Activated T-cell treated with anti-CD3 and anti-CD28 coated beads, Interleukin-2, amount 50 U/mL, for 72 hours (primary cell): ENCODE results near the gene CEP131. TPM values are rescaled to one million over a fixed set of nuclear protein-coding genes. Genes with fewer than 3 reads are reported as not detected.
A peak's percentile ranks its signal among the peaks of the same experiment; 100 is the strongest.

Experiments used
- ATAC-seq, 2 donors: fragments of 150-1000 bp; cut with Tn5 transposase; replicated peaks in 1 of 2; 2 replicates each; pipeline ENCODE4 v1.10.0; 2021; ENCODE audit warnings: moderate library complexity in 2 of 2, mild to moderate bottlenecking in 1 of 2
- DNase-seq, 2 donors: peaks; one replicate each; pipeline ENCODE4 v3.0.0; 2021 to 2022; ENCODE audit warnings: mixed read lengths in 1 of 2
- H3K27ac Mint-ChIP-seq: one replicate; pipeline ENCODE4 v1.8.0; 2022; ENCODE audit warnings: mild to moderate bottlenecking, moderate library complexity, mixed read lengths
- H3K27me3 Mint-ChIP-seq: one replicate; pipeline ENCODE4 v1.8.0; 2022; ENCODE audit warnings: low read depth, mixed read lengths
- H3K36me3 Mint-ChIP-seq, 2 donors: one replicate each; pipeline ENCODE4 v1.8.0; 2022; ENCODE audit warnings: mixed read lengths in 2 of 2, mild to moderate bottlenecking in 1 of 2; ENCODE audit not compliant: insufficient read depth in 2 of 2
- H3K4me1 Mint-ChIP-seq: one replicate; pipeline ENCODE4 v1.8.0; 2022; ENCODE audit warnings: low read depth, mixed read lengths
- H3K4me3 Mint-ChIP-seq, 2 donors: one replicate each; pipeline ENCODE4 v1.8.0; 2022; ENCODE audit warnings: mild to moderate bottlenecking in 2 of 2, mixed read lengths in 2 of 2, moderate library complexity in 2 of 2
- H3K9me3 Mint-ChIP-seq, 2 donors: one replicate each; pipeline ENCODE4 v1.8.0; 2022; ENCODE audit warnings: mixed read lengths in 2 of 2
- total RNA-seq, 2 donors: library from RNA; stranded (reverse); gene quantifications; one replicate each; pipeline ENCODE4 v1.2.3, GENCODE V29; 2022

The CEP131 gene
- 10 to 100 TPM in 1 of 2 donors, 1 to 10 TPM in 1; 8.1 to 11.4 TPM for total RNA-seq

DNA sequence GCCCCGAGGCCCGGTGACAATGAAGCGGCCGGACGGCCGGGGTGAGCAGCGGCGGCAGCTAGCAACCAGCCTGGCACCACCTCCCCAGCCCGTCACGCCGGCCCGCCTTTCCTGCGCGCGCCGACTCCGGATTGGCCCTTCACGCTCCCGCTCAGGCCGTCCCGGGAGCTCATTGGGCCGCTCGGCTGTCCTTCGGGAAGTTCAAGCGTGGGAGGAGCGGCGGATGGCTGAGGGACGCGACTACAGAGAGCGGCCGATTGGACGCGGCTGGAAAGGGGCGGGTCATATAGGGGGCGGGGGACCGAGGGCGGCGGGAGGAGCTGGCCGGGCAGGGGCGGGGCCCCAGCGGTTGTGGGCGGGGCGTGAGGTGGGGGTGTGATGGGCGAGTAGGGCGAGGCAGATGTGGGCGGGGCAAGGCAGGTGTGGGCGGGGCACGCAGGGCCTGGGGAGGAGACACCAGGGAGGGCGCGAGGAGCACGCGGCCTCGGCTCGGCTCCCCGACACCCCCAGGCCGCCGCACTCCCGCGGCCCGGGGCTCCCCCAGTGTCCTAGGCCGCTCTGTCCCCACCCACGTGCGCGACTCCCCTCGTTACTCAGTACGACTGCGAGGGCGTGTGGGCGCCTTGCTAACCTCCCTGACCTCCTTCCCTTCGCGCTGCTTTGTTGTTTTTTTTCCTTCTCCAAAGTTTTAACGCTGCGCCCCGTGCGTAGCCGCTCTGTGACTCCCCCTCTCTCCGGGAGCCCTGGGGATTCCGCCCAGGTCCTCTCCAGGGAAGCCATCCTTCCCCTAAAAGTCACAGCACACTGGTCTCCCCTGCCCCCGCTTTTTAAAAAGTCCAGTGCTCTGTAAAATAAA, at the start of gene CEP131:
Gene CEP131 (minus strand): TSS at position 60 of the 856 bp plus-strand sequence. CDS start 2,909 bp downstream, outside the sequence.
- Mint-ChIP-seq H3K27ac (peak within 1 kb of the TSS; percentile 82), H3K36me3 (no peaks in the 10 kb centered on the region), H3K9me3 (no peaks in the 10 kb centered on the region), H3K27me3 (no peaks in the 10 kb centered on the region), H3K4me1 (peaks cover 22% of the 10 kb centered on the region), H3K4me3 (peak within 1 kb of the TSS; percentile 78 to 90)
- ATAC-seq = peak; percentile 95 to 96
- peak; percentile 99 to 100 for DNase-seq

DNA sequence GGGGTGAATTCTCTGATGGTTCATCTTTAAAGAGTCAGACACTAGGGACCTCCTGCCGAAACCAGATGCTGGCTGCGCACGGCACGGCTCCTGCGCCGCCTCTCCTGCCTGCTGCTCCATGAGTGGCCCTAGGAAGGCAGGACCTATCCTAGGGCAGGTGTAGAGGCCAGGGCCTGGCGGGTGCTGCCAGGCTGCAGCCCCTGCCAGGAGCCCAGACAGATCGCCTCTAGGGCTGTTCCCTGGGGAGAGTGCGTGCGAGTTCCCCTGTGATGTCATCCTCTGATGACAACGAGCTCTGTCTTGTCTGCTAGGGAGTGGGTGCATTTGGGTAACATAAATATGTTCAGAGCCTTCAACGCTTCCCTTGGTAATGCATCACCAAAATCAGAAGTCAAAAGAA, 48.5 kb upstream of the CEP131 start:
- DNase-seq (no peak), ATAC-seq (no peak)
- Mint-ChIP-seq H3K27me3 (no peaks in the 10 kb centered on the region), H3K36me3 (peaks cover 4% of the 10 kb centered on the region in 2 donors), H3K9me3 (no peaks in the 10 kb centered on the region), H3K27ac (no peak overlapping the region), H3K4me1 (peaks cover 6% of the 10 kb centered on the region), H3K4me3 (no peak overlapping the region)

DNA sequence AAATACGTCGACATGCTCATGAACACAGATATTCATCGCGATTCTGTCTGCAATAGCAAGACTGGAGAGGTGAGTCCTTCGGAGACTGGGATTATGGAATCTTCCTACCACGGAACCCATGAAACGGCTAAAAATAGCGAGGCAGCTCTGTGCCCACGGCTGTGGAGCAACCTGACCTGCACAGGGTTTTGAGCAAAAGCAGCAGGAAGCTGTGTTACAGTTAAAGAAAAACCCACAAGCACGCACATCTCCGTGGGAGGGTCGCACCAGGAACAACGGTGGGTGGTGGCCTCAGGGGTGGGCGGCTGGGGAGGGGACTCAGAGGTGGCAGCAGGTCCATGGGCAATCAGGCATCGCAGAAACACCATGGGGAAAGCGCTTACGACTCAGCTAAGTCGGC, 47.5 kb upstream of the CEP131 start:
- H3K4me1 Mint-ChIP-seq = peaks cover 6% of the 10 kb centered on the region
- H3K36me3 Mint-ChIP-seq = peaks cover 6 to 7% of the 10 kb centered on the region in 2 donors
- no peak for DNase-seq
- no peak overlapping the region for H3K27ac Mint-ChIP-seq
- no peaks in the 10 kb centered on the region for H3K9me3 Mint-ChIP-seq
- ATAC-seq = no peak
- H3K27me3 Mint-ChIP-seq = no peaks in the 10 kb centered on the region
- H3K4me3 Mint-ChIP-seq = no peak overlapping the region

DNA sequence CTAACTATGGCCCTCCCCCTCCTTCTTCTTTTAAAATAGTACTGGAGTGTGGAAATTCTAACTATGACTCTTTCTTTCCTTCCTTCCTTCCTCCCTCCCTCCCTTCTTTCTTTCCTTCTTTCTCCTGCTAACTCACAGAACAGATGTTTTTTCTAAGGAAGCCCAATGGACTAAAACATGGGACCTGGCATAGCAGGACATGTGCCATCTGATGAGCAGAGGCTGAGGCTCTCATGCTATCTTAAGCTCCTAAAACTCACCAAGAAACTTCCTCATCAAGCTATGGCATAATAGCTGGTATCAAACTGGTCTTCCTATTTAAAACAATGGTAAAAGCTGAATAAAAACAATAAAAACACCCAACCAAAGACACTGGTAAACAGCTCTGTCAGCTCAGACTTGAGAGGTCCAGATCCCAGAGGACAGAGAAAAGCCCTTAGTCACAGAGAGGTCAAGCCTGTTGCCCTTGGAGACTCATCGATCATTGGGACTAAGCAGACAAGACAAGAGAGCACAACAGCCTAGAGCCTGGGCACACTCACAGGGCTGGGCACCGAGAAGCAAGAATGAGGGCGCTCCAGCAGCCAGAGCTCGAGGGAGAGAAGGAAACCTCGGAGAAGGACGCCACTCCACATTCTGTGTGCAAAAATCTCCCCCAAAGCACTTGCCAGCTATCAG, 44.8 kb upstream of the CEP131 start:
- no peaks in the 10 kb centered on the region for H3K27me3 Mint-ChIP-seq
- H3K9me3 Mint-ChIP-seq = no peaks in the 10 kb centered on the region
- H3K36me3 Mint-ChIP-seq = peaks cover 3 to 7% of the 10 kb centered on the region in 2 donors
- H3K27ac Mint-ChIP-seq = no peak overlapping the region
- no peak for ATAC-seq
- peaks cover under 1% of the 10 kb centered on the region for H3K4me1 Mint-ChIP-seq
- DNase-seq = no peak
- H3K4me3 Mint-ChIP-seq = no peak overlapping the region

DNA sequence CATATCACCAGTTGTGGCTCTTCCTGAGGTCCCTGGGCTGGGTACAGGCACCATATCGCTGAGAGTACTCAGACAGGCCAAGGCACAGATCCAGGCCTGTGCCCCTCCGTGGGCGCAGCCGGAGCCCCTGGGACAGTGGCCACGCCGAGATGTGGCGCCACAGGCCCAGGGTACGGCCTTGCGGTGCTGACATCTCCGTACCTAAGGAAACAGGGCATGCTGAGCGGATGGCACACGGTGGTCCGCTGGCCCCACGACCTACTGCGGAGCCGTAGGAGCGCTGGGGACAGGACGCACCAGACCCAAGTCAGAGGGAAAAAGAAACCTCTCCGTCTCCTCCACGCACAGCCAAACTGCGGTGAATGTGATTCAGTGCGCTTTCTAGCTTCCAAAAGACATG, 42.8 kb upstream of the CEP131 start:
- H3K4me1 Mint-ChIP-seq = no peaks in the 10 kb centered on the region
- no peaks in the 10 kb centered on the region for H3K9me3 Mint-ChIP-seq
- H3K27ac Mint-ChIP-seq = no peak overlapping the region
- peaks cover 2 to 5% of the 10 kb centered on the region in 2 donors for H3K36me3 Mint-ChIP-seq
- H3K27me3 Mint-ChIP-seq = no peaks in the 10 kb centered on the region
- ATAC-seq (no peak), DNase-seq (no peak)
- no peak overlapping the region for H3K4me3 Mint-ChIP-seq

DNA sequence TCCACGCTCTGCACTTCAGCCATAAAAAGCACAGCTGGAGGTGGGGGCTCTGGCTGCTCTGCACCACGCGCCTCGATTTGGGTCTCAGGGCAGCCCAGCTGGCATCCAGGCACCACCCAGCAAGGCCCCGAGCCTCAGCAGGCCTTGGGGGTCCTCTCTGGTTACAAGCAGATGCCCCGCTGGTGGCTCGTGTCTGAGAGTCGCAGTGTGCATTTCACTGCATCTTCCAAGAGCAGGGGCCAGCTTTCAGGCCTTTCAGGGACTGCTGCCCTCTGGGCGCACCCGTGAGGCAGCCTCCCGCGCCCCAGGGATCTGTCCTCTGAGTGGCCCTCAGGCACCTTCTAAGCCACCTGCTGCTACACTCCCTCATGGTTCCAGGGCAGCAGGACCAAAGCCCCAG, 41.9 kb upstream of the CEP131 start:
- Mint-ChIP-seq H3K9me3 (no peaks in the 10 kb centered on the region), H3K27me3 (no peaks in the 10 kb centered on the region), H3K4me3 (no peak overlapping the region), H3K4me1 (no peaks in the 10 kb centered on the region), H3K36me3 (peaks cover 2 to 5% of the 10 kb centered on the region in 2 donors), H3K27ac (no peak overlapping the region)
- DNase-seq (no peak), ATAC-seq (no peak)

DNA sequence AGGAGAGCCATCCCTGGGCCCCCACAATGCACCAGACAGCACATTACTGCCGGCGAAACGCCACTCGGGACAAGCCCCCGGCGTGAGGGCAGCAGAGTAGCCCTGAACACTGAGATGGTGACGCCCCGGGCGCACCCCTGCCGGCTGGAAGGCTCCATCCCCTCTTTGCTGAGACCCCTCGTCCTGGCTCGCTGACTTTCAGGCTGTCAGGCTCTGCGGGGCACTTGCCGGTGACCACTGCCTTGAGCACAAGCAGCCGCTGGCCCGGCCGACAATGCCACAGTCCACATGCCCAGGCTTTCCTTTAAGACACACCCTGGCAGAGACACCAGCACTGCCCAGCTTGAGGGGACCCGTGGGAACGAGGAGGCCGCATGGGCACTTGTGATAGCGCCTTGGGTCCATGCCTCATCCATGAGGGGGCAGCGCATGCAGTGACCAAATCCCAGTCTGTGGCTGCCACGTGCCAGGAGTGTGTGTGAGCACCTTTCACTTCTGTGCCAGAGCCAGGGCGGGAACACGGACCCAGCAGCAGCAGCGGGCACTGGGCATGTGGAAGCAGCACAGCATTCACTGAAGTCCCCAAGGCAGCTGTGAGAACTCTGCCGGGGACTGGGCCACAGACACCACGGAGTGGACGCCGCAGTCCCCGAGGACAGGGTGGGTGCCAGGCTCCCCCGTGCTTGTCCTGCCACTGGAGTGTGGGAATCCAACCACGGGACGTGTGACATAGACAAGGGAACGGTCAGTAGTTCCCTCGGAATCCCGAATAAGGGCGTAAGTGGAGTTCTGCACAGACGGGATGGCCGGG, 40.8 kb upstream of the CEP131 start:
- Mint-ChIP-seq H3K27me3 (no peaks in the 10 kb centered on the region), H3K4me1 (no peaks in the 10 kb centered on the region), H3K9me3 (no peaks in the 10 kb centered on the region), H3K36me3 (peaks cover 2 to 4% of the 10 kb centered on the region in 2 donors), H3K4me3 (no peak overlapping the region), H3K27ac (no peak overlapping the region)
- no peak for ATAC-seq
- no peak for DNase-seq

DNA sequence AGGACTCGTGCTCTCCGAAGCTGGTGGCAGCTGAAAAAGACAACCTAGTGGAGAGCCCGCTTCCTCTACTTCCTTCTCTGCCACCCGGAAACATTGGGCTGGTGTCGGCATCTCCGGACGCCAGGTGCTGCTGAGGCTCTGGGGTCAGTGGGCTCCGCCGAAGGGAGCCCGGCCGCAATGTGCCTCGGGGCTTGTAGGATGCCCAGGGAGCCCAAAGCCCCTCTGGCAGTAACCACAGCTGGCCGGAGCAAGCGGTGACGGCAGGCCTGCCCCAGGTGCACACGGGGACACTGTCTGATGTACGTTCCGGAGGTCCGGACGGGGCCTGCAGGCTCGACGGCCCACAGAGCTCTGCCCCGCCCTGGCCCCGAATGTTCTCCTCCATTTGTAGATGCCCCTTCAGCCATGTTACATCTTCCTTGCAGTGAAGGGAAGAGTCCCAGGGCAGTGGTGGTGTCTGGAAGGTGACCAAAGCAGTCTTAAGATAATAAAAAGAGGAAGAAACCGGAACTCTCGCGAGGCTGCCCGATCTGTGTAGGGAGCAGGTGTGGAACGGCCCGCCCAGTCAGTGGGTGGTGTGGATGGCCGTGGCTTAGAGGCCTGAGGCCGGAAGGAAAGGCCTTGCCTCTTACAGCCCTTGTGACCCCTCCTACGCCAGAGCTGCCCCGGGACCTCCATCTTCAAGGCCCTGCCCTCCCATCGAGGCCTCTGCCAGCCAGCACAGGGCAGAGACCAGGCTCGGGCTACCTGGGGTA, 39.0 kb upstream of the CEP131 start:
- H3K4me3 Mint-ChIP-seq = no peak overlapping the region
- H3K9me3 Mint-ChIP-seq = no peaks in the 10 kb centered on the region
- no peaks in the 10 kb centered on the region for H3K27me3 Mint-ChIP-seq
- peaks cover 2 to 4% of the 10 kb centered on the region in 2 donors for H3K36me3 Mint-ChIP-seq
- DNase-seq (no peak), ATAC-seq (no peak)
- no peaks in the 10 kb centered on the region for H3K4me1 Mint-ChIP-seq
- no peak overlapping the region for H3K27ac Mint-ChIP-seq

DNA sequence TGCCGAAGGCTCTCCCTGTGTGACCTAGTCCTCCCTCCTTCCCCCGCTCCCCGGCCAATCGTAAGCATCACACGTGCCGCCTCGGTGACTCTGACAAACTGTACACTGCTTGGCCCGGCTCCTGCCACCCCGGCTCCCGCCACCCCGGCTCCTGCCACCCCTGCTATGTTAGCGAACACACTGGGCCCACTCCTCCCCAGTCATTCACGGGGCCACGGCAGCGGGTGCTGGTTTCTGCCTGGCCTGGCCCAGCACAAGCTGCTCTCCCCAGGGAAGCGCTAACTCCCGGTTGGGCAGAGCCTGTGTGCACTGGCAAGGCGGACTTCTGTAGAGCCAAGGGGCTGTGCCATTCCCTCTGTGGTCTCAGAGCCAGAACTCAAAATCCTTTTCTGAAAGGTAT, 38.3 kb upstream of the CEP131 start:
- Mint-ChIP-seq H3K9me3 (no peaks in the 10 kb centered on the region), H3K27ac (no peak overlapping the region), H3K4me1 (no peaks in the 10 kb centered on the region), H3K27me3 (no peaks in the 10 kb centered on the region), H3K36me3 (peaks cover 2 to 4% of the 10 kb centered on the region in 2 donors), H3K4me3 (no peak overlapping the region)
- ATAC-seq (no peak), DNase-seq (no peak)

DNA sequence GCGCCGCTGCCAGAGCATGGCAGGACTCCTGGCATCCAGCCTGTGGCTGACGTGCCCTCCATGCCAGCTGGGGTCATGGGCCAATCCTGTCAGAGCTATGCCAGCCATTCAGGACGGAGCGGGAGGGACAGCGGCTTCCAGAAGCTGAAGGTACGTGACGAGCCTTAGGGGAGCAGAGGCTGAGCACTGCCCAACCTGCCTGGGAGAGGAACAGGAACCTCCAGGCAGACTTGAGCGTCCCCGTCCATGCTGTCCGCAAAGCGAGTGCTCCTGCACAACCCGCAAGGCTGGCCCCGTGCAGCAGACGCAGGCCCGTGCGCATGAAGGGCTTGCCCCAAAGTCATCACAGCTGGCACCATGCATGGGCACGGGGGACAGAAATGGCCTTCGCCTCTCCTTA, 37.9 kb upstream of the CEP131 start:
- Mint-ChIP-seq H3K27ac (no peak overlapping the region), H3K36me3 (peaks cover 2% of the 10 kb centered on the region in 2 donors), H3K4me3 (no peak overlapping the region), H3K4me1 (no peaks in the 10 kb centered on the region), H3K9me3 (no peaks in the 10 kb centered on the region), H3K27me3 (no peaks in the 10 kb centered on the region)
- no peak for ATAC-seq
- no peak for DNase-seq

DNA sequence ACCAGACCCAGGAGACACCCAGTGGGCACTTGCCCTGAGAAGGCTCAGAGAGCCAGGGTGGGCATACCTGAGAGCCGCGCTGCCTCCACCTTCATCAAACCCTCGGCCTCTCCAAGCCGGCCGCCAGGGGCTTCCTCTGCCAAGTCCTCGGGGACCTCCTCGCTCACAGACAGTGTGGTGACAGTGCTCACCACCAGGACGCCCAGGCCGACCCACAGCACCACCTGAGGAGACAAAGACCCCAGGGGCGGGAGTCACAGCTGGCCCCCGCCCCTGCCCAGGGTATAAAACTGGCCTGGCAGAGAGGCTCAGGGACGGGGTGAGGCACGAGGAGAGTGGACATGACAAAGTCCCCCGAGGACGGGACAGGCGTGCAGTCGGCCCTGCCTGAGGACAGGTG, 37.4 kb upstream of the CEP131 start:
- Mint-ChIP-seq H3K9me3 (no peaks in the 10 kb centered on the region), H3K27me3 (no peaks in the 10 kb centered on the region), H3K4me1 (no peaks in the 10 kb centered on the region), H3K36me3 (no peaks in the 10 kb centered on the region), H3K4me3 (no peak overlapping the region), H3K27ac (no peak overlapping the region)
- no peak for DNase-seq
- no peak for ATAC-seq

DNA sequence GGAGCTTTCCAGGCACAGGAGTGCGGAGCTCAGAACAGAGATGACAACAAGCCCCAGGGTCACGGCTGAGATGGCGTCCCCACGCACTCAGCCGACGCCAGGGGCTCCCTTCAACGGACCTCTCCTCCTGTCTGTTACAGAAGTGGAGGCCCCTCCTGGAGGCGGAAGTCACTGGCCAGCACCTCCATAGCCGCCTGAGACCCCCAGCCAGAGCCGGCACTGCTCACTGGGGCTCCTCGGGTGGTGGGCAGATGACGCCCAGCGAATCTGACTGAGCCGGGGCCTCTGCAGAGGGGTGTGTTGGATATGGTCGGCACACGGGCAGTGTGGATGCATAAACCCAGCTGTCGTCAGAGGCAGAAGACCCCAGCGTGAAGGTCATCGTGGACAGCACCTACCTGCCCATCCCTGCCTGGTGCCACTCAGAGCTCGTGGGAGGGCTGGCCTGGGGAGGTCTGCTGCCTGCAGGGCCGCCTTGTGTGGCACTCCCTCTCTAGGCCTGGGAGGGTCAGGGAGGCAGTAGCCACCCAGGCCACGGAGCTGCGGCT, 36.4 kb upstream of the CEP131 start:
- no peaks in the 10 kb centered on the region for H3K27me3 Mint-ChIP-seq
- H3K9me3 Mint-ChIP-seq = no peaks in the 10 kb centered on the region
- no peaks in the 10 kb centered on the region for H3K4me1 Mint-ChIP-seq
- H3K4me3 Mint-ChIP-seq = no peak overlapping the region
- no peak for ATAC-seq
- no peaks in the 10 kb centered on the region for H3K36me3 Mint-ChIP-seq
- DNase-seq = no peak
- no peak overlapping the region for H3K27ac Mint-ChIP-seq
